GM06990 (cell line): ENCODE measurements around the gene EIF2A.
"Not testable (repeated sequence)": the region's sequence is repeated elsewhere in the genome, so short reads cannot be mapped to it uniquely, and the experiment has no call there.

Source experiments
- DNase-seq: peaks from one replicate; pipeline ENCODE4 v3.0.0-alpha.2; 2011; ENCODE audit not compliant: insufficient read length; ENCODE audit errors: extremely low read depth
- H3K27me3 ChIP-seq: replicated peaks from 2 replicates; pipeline ENCODE4 v1.6.0; 2011; ENCODE audit warnings: low read length; ENCODE audit not compliant: control insufficient read depth, insufficient read depth
- H3K36me3 ChIP-seq: 2 replicates; pipeline ENCODE4 v1.5.1; 2011; ENCODE audit warnings: low read length; ENCODE audit not compliant: control insufficient read depth, insufficient read depth
- H3K4me3 ChIP-seq: replicated peaks from 2 replicates; pipeline ENCODE4 v1.5.1; 2011; ENCODE audit warnings: low read depth, mild to moderate bottlenecking, control low read depth, low read length
- TF ChIP-seq, protein P1 (sequence below): IDR thresholded peaks from 2 replicates; pipeline ENCODE4 v1.5.1; 2011; ENCODE audit warnings: low read length, control low read depth, mild to moderate bottlenecking, inconsistent platforms; ENCODE audit not compliant: insufficient read depth, poor library complexity, severe bottlenecking

EIF2A gene

DNA sequence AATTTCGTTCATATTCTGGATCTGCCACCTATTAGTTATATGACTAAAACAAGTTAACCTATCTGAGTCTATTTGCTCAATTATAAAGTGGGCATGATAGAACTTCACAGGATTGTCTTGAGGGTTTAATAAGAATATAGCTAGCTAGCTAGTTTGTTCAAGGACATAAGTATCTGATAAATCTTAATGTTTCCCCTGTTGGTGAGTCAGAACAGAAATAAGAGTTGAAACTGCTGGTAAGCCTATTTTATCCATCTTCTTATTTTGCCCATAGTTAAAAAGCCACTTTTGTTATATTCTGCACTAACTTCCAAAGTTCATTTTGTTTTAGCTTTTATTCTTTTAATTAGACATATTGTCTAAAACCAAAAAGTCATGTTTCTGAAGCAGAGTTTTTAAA is 65.9 kb downstream of the EIF2A start:
- TF ChIP-seq, protein P1, sequence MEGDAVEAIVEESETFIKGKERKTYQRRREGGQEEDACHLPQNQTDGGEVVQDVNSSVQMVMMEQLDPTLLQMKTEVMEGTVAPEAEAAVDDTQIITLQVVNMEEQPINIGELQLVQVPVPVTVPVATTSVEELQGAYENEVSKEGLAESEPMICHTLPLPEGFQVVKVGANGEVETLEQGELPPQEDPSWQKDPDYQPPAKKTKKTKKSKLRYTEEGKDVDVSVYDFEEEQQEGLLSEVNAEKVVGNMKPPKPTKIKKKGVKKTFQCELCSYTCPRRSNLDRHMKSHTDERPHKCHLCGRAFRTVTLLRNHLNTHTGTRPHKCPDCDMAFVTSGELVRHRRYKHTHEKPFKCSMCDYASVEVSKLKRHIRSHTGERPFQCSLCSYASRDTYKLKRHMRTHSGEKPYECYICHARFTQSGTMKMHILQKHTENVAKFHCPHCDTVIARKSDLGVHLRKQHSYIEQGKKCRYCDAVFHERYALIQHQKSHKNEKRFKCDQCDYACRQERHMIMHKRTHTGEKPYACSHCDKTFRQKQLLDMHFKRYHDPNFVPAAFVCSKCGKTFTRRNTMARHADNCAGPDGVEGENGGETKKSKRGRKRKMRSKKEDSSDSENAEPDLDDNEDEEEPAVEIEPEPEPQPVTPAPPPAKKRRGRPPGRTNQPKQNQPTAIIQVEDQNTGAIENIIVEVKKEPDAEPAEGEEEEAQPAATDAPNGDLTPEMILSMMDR, result no peak
- peaks cover 2% of the 10 kb centered on the region for H3K36me3 ChIP-seq
- no peak for DNase-seq

DNA sequence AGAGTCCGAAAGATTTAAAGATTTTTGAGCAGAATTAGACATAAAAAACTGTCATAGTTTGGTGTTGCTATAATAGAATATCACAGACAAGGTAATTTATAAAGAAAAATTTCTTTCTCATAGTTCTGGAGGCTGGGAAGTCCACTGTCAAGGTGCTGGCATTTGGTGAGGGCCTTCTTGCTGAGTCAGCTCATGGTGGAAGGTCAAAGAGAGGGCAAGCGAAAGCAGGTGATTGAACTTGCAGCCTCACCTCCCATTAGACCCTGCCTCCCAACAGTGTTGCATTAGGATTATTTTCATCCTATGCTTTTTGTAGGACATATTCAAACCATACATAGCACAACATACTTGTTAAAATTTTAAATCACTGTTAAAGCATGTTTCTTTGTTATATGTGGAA is 66.4 kb downstream of the EIF2A start:
- TF ChIP-seq, protein P1, result no peak
- no peak overlapping the region for H3K4me3 ChIP-seq
- H3K27me3 ChIP-seq, result no peaks in the 10 kb centered on the region
- no peak for DNase-seq
- H3K36me3 ChIP-seq, result peaks cover 2% of the 10 kb centered on the region

More for the DNA sequence above, 65.9 kb downstream of the EIF2A start:
- Histone ChIP-seq H3K4me3 (no peak overlapping the region), H3K27me3 (no peaks in the 10 kb centered on the region)

DNA sequence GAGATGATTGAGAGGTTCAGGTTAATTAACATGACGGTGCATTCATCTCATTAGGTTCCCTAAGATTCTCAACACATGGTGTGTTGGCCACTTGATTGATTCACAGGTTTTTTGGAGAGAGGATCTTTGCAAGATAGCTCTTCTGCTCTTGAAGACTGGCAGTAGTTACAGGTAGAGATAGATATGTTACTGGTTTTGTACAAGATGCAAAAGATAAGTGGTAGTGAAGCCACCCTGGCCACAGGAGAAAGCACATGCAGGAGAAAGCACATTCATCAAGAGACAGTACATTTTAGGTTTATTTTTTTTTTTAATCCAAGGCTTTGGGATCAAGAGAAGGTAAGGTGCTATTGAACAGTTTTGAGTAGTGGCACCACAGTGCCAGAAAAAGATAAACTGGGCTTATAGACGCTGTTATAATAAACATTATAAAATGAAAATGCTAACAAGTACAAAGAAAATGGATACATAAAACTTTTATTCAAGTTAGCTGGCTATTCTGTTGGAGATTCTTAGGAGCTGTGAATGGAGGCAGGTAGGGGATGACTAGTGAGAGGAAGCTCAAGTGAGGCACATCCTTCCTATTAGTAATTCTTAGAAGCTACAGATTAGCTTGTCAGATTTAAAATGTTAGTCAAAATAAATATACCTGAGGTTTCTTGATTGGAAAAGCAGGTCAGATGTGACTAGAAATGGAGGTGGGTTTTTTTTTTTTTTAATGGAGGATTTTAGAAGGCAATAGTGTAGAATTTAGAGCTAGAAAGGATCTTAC is 67.3 kb downstream of the EIF2A start:
- no peak for DNase-seq
- H3K27me3 ChIP-seq, result no peaks in the 10 kb centered on the region
- TF ChIP-seq, protein P1, result no peak
- H3K36me3 ChIP-seq, result peaks cover 2% of the 10 kb centered on the region
- H3K4me3 ChIP-seq, result no peak overlapping the region

DNA sequence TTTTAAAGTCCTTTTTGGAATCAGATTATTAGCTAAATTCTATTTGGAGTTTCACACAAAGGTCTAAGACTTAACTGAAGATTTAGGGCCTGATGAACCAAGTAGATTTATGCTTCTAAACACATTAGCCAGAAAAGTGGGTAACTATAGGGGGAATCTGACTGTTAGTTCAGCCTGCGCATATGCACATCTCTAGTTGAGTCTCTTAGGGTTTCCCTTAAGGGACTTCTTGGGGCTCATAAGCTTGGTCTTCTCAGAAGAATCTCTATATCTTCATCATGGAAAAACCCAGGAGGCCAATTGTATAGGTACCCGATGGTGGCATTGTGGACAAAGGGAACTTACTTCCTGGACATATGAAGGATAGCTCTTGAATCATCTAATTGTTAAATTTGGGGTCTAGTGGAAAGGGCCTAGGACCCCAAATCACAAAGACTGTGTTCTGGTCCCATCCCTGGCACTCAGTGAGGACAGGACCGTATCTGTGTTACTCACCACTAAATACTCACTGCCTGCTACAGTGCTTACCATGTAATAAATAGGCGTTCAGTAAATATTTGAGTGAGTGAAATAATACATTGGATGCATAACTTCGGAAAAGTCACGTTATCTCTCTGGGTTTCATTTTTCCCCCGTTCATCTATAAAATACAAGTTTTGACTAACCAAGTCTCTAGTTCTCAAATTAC is 73.6 kb downstream of the EIF2A start:
- H3K27me3 ChIP-seq, result no peaks in the 10 kb centered on the region
- H3K4me3 ChIP-seq, result no peak overlapping the region
- H3K36me3 ChIP-seq, result no peaks in the 10 kb centered on the region; the same call in 1 of the 2 replicates
- TF ChIP-seq, protein P1, result no peak
- DNase-seq, result no peak

DNA sequence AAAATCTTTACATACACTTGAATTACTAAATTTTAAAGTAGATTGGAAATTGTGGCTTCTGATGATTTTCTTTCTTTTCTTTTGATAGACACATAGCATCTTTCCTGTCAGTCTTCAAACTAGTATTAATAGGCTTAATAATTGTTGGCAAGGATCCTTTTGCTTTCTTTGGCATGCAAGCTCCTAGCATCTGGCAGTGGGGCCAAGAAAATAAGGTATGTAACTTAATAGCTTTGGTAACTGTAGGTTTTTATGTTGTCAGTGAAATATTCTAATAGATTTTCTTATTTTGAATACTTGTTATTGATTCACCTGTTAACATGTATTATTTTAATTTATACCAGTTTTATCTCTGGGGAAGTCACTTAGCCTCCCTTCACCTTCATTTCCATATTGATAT is 76.4 kb downstream of the EIF2A start:
- H3K36me3 ChIP-seq, H3K27me3 ChIP-seq, DNase-seq, H3K4me3 ChIP-seq: not testable (repeated sequence)

DNA sequence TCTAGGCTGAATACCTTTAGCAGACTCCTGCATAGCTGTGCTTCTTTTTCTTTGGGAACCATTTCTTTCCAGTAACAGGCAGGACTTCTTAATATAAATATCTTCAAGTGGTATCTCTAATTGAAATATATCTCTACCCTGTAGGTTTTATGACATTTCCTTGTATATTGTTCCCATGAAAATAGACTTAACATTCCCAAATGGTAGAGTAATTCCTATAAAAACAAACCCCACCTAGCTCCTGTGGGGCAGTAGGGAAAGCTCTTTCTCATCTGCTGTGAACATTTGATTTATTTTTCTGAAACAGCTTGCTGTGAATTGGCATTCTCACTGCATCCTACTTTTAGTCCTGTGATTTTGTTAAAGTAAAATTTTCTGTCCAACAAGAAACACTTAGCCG is 77.4 kb downstream of the EIF2A start:
- H3K36me3 ChIP-seq, result peaks cover 5% of the 10 kb centered on the region
- DNase-seq, result no peak
- H3K27me3 ChIP-seq, result no peaks in the 10 kb centered on the region
- TF ChIP-seq, protein P1, result no peak
- no peak overlapping the region for H3K4me3 ChIP-seq
